Measurements from ENCODE around the gene CHPF2.

DNA sequence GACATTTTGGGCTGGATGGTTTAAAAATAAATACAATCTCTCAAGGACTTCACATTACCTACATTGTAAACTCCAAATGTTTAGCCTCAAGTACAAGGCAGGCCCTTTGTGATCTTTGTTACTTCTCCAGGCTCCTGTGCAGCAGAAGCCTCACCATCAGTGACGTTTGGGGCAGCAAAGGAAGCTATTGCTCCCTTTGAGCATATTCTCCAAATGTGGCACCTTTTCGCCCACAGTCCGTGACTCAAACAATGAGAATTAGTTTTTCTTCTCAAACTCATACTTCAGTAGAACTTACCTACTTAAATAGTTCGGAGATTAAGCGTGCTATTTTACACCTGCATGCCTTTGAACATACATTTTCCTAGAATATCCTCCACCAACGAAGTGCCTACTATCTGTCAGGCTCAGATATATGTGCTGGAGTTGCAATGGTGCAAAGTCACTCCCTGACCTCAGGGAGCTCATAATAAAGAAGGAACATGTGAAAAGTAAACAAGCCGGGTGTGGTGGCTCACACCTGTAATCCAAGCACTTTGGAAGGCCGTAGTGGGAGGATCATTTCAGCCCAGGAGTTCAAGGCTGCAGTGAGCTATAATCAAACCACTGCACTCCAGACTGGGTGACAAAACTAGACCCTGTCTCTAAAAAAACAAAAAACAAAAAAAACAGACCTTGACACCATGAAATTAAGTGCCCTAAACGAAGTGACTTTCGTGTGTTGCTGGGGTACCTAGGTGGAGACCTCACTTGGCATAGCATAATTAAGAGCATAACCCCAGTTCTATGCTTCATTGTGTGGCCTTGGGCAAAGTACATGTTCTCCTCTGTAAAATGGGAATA, 4.0 kb upstream of the CHPF2 start:
- TF ChIP-seq EZH2 (IDR thresholded peaks at IDR 0.05) (no peak), RAD21 (IDR thresholded peaks at IDR 0.05; ENCODE audit: low read depth) (no peak), POLR2A (IDR thresholded peaks at IDR 0.05; ENCODE audit: borderline replicate concordance, extremely low read depth, insufficient read depth, insufficient read length) (no peak), ZNF274 (IDR thresholded peaks at IDR 0.05; ENCODE audit: low read depth, low read length) (no peak)
- TF ChIP-seq, protein P1, sequence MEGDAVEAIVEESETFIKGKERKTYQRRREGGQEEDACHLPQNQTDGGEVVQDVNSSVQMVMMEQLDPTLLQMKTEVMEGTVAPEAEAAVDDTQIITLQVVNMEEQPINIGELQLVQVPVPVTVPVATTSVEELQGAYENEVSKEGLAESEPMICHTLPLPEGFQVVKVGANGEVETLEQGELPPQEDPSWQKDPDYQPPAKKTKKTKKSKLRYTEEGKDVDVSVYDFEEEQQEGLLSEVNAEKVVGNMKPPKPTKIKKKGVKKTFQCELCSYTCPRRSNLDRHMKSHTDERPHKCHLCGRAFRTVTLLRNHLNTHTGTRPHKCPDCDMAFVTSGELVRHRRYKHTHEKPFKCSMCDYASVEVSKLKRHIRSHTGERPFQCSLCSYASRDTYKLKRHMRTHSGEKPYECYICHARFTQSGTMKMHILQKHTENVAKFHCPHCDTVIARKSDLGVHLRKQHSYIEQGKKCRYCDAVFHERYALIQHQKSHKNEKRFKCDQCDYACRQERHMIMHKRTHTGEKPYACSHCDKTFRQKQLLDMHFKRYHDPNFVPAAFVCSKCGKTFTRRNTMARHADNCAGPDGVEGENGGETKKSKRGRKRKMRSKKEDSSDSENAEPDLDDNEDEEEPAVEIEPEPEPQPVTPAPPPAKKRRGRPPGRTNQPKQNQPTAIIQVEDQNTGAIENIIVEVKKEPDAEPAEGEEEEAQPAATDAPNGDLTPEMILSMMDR (IDR thresholded peaks at IDR 0.05 in 2 of 3, conservative IDR thresholded peaks at IDR 0.05 in 1 of 3; ENCODE audit: borderline replicate concordance in 1 of 3, insufficient read depth in 1 of 3, low read depth in 2 of 3, low read length in 2 of 3), result no peak

Measured in HCT116 (cell line).